Upper lobe of left lung (tissue), 6 donors: Measurements from ENCODE around the gene SCARB2. TPM values are rescaled to one million over a fixed set of nuclear protein-coding genes. Genes with fewer than 3 reads are reported as not detected.

Source experiments
- ATAC-seq, 2 donors: fragments of 200-7000 bp; cut with Tn5 transposase; one replicate each; pipeline ENCODE4 v1.9.1; 2022; ENCODE audit warnings: mild to moderate bottlenecking in 2 of 2, moderate library complexity in 2 of 2; ENCODE audit not compliant: low FRiP score in 2 of 2
- DNase-seq, 2 donors: peaks; one replicate each; pipeline ENCODE4 v3.0.0-alpha.2; 2019 to 2020
- H3K27ac ChIP-seq, 4 donors: fragments of 200-600 bp; sonication (generic); one replicate each; pipeline ENCODE4 v1.5.1; 2016 to 2019
- H3K27me3 ChIP-seq, 4 donors: fragments of 200-600 bp; sonication (generic); one replicate each; pipeline ENCODE4 v1.5.1; 2017 to 2019
- H3K36me3 ChIP-seq, 4 donors: fragments of 200-600 bp; sonication (generic); one replicate each; pipeline ENCODE4 v1.5.1; 2016 to 2019
- H3K4me1 ChIP-seq, 4 donors: fragments of 200-600 bp; sonication (generic); one replicate each; pipeline ENCODE4 v1.5.1; 2018 to 2019
- H3K4me3 ChIP-seq, 4 donors: fragments of 200-600 bp; sonication (generic); one replicate each; pipeline ENCODE4 v1.5.1; 2017 to 2019; ENCODE audit warnings: mild to moderate bottlenecking in 2 of 4, moderate library complexity in 1 of 4
- H3K9me3 ChIP-seq, 4 donors: fragments of 200-600 bp; sonication (generic); one replicate each; pipeline ENCODE4 v1.5.1; 2018 to 2019
- EP300 ChIP-seq, 4 donors: sonication (generic); formaldehyde crosslinking; IDR thresholded peaks; one replicate each; pipeline ENCODE4 v1.5.1; 2017; ENCODE audit warnings: antibody characterized with exemption in 4 of 4, control low read depth in 2 of 4
- POLR2A ChIP-seq, 4 donors: fragments of 450-650 bp; IDR thresholded peaks; one replicate each; pipeline ENCODE4 v1.5.1; 2016 to 2017; ENCODE audit warnings: antibody characterized with exemption in 4 of 4, mild to moderate bottlenecking in 2 of 4
- POLR2AphosphoS5 ChIP-seq, 2 donors: sonication (generic); formaldehyde crosslinking; IDR thresholded peaks; one replicate each; pipeline ENCODE4 v1.5.1; 2017; ENCODE audit warnings: antibody characterized with exemption in 2 of 2
- WGBS, 2 donors: methylation state at CpG; one replicate each; pipeline ENCODE4 v1.1.5; 2017 to 2018; 5-methylcytosine and 5-hydroxymethylcytosine counted together
- total RNA-seq, 6 donors: library from RNA; depleted of rRNA in 4 of 6; stranded (reverse); fragments of >200 nt in 4 of 6; gene quantifications; one replicate each; pipeline versions ENCODE4 v1.1.0 to v1.2.1, GENCODE V29; 2016 to 2021
- TF ChIP-seq, protein P1 (sequence below), 6 experiments: fragments of 450-650 bp in 4 of 6; fragments of 200-600 bp in 2 of 6; sonication (generic) in 2 of 6; IDR thresholded peaks; one replicate each; pipeline ENCODE4 v1.5.1; 2016 to 2019; ENCODE audit warnings: antibody characterized with exemption in 6 of 6
- donor health status: DM: no; HTN: no; CAD: no; lungs with moderate emphysema.
- donor health status: DM: no; HTN: yes; CAD: no; lungs with severe emphysema.

The SCARB2 gene
- total RNA-seq, 6 donors from 2014 or later, result 103 to 190 (median 174) TPM

DNA sequence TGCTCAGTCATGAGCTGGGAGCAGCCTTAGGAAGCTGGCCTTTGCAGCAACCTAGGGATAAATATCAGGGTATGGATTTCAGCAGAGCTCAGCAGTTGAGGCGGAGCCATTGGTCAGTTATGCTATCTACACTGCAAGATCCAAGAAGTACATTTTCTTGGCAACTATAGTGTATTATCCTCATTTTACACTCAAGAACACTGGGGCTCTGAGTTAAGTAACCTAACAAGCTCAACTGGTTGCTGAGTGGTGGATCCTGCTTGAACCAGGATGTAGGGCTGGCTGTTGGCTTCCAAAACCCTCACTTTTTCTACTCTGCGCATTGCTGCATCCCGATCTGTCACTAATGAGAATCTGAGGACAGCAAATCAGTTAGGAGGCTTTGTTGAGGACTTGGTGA is 1.5 kb upstream of the SCARB2 start:
- ATAC-seq, result no peak
- no peaks in the 10 kb centered on the region for H3K9me3 ChIP-seq
- TF ChIP-seq EP300 (IDR thresholded peaks at IDR 0.05) (no peak), POLR2AphosphoS5 (IDR thresholded peaks at IDR 0.05) (no peak), POLR2A (IDR thresholded peaks at IDR 0.05) (no peak)
- TF ChIP-seq, protein P1, sequence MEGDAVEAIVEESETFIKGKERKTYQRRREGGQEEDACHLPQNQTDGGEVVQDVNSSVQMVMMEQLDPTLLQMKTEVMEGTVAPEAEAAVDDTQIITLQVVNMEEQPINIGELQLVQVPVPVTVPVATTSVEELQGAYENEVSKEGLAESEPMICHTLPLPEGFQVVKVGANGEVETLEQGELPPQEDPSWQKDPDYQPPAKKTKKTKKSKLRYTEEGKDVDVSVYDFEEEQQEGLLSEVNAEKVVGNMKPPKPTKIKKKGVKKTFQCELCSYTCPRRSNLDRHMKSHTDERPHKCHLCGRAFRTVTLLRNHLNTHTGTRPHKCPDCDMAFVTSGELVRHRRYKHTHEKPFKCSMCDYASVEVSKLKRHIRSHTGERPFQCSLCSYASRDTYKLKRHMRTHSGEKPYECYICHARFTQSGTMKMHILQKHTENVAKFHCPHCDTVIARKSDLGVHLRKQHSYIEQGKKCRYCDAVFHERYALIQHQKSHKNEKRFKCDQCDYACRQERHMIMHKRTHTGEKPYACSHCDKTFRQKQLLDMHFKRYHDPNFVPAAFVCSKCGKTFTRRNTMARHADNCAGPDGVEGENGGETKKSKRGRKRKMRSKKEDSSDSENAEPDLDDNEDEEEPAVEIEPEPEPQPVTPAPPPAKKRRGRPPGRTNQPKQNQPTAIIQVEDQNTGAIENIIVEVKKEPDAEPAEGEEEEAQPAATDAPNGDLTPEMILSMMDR (IDR thresholded peaks at IDR 0.05), result no peak
- no peak for DNase-seq
- H3K4me3 ChIP-seq, result no peak overlapping the region
- H3K4me1 ChIP-seq, result peaks cover 51 to 84% (median 73%) of the 10 kb centered on the region in 4 donors
- WGBS, 2 donors, result 79 to 86% methylated on average over 3 of the region's 3 CpGs
- peak overlapping the region; percentile 92 to 99 (median 97) for H3K27ac ChIP-seq
- no peaks in the 10 kb centered on the region for H3K36me3 ChIP-seq
- no peaks in the 10 kb centered on the region for H3K27me3 ChIP-seq

DNA sequence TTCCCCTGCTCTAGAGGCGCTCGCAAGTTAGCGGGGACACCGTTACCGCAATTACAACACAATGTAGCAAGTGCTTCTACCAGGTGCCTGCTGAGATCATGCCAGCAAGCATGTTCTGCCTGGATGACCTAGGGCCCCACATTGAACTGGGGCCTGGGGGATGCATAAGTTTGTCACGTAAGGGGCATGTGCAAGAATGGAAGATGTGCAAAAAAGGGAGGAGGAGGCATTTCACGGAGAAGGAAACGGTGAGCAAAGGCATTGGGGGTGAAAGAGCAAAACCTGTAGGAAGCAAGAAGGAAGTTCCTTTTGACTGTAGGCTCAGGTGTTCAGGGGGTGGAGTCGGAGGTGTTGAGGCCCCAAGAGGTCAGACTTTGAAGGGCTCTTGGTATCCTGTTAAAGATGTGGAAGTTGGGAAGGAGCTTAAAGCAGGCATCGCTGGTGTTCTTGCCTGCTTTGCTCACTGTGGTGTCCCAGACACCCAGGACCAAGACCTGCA is 602 bp upstream of the SCARB2 start:
- no peak for ATAC-seq
- WGBS, 2 donors, result 7 to 14% methylated on average over 7 to 10 of the region's 10 CpGs
- H3K27ac ChIP-seq, result peak overlapping the region; percentile 92 to 99 (median 97)
- H3K4me1 ChIP-seq, result peaks cover 52 to 85% (median 73%) of the 10 kb centered on the region in 4 donors
- no peaks in the 10 kb centered on the region for H3K36me3 ChIP-seq
- H3K9me3 ChIP-seq, result no peaks in the 10 kb centered on the region
- no peaks in the 10 kb centered on the region for H3K27me3 ChIP-seq
- peak overlapping the region; percentile 42 to 85 (median 72) for H3K4me3 ChIP-seq
- TF ChIP-seq EP300 (IDR thresholded peaks at IDR 0.05) (no peak), POLR2A (IDR thresholded peaks at IDR 0.05) (no peak), POLR2AphosphoS5 (IDR thresholded peaks at IDR 0.05) (no peak)
- TF ChIP-seq, protein P1 (IDR thresholded peaks at IDR 0.05), result peak in 1 of 6 experiments; percentile 0
- DNase-seq, result peak in 1 of 2 donors; percentile 63

DNA sequence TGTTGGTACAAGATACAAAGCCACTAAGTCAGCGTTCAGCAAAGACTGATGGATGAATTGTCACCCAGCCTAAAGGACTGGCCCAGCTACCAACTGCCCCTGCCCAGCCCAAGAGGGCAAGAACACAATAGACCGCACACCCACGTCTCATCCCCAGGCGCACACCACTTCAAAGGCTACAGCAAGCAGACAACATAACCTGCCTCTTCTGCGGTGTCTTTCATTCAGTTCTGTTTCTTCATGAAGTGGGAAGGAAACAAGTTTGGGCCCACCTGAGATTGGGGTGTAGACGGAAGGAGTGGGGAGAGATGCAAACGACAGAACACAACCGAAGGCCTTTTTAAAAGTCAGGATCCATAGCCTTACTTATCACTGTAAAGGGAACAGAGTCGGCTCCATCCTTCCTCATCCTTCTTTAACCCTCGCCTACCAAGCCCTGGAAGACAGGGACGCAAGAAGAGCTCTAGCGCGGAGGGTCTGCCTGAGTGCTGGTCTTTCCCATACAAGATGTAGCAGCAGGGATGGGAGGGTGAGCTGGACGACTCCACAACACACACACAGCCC is 691 bp downstream of the SCARB2 start:
- Histone ChIP-seq H3K9me3 (no peaks in the 10 kb centered on the region), H3K36me3 (no peaks in the 10 kb centered on the region), H3K4me1 (peaks cover 64 to 84% (median 73%) of the 10 kb centered on the region in 4 donors), H3K27me3 (no peaks in the 10 kb centered on the region), H3K4me3 (peak overlapping the region; percentile 65 to 89 (median 82)), H3K27ac (peak overlapping the region; percentile 92 to 99 (median 97))
- WGBS, 2 donors, result 1 to 4% methylated on average over 13 to 14 of the region's 14 CpGs
- ATAC-seq (peak in 1 of 2 donors; percentile 4), DNase-seq (no peak)
- no peak for TF ChIP-seq EP300 (IDR thresholded peaks at IDR 0.05)
- no peak for TF ChIP-seq POLR2A (IDR thresholded peaks at IDR 0.05)
- TF ChIP-seq, protein P1 (IDR thresholded peaks at IDR 0.05), result no peak
- TF ChIP-seq POLR2AphosphoS5 (IDR thresholded peaks at IDR 0.05), result no peak

- H3K36me3 ChIP-seq, result no peaks in the 10 kb centered on the region
- WGBS, 2 donors, result 32 to 35% methylated on average over 6 of the region's 6 CpGs
- ATAC-seq, result no peak
- H3K4me1 ChIP-seq, result peaks cover 70 to 84% (median 74%) of the 10 kb centered on the region in 4 donors
- no peak for TF ChIP-seq POLR2AphosphoS5 (IDR thresholded peaks at IDR 0.05)
- TF ChIP-seq POLR2A (IDR thresholded peaks at IDR 0.05), result no peak
- TF ChIP-seq EP300 (IDR thresholded peaks at IDR 0.05), result no peak
- TF ChIP-seq, protein P1 (IDR thresholded peaks at IDR 0.05), result no peak
- peak overlapping the region; percentile 35 to 85 (median 72) for H3K4me3 ChIP-seq
- peak overlapping the region; percentile 92 to 99 (median 97) for H3K27ac ChIP-seq
- no peaks in the 10 kb centered on the region for H3K27me3 ChIP-seq
- no peak for DNase-seq
- no peaks in the 10 kb centered on the region for H3K9me3 ChIP-seq
Observed at GRCh38 chr4:76211769-76212708, 1.6 kb downstream of the SCARB2 start.
